Left lobe of liver (tissue), 2 donors: Measurements from ENCODE around the gene SNRK. TPM values are rescaled to one million over a fixed set of nuclear protein-coding genes. Genes with fewer than 3 reads are reported as not detected.
A peak's percentile ranks its signal among the peaks of the same experiment; 100 is the strongest.

Source experiments
- ATAC-seq: fragments of 200-7000 bp; cut with Tn5 transposase; one replicate; pipeline ENCODE4 v1.9.1; 2020; ENCODE audit warnings: mild to moderate bottlenecking, moderate library complexity
- DNase-seq: peaks from one replicate; pipeline ENCODE4 v3.0.0-alpha.2; 2020; ENCODE audit warnings: low spot score
- total RNA-seq: library from RNA; stranded (reverse); gene quantifications from one replicate; pipeline ENCODE4 v1.2.1, GENCODE V29; 2021
- donor health status: DM: no; HTN: no; CAD: no; lungs with moderate emphysema.
- donor health status: DM: no; HTN: yes; CAD: no.

SNRK gene
- total RNA-seq, 1 donor from 2014 or later = 12.4 TPM

- ATAC-seq (peak; percentile 16), DNase-seq (no peak)
Observed at GRCh38 chr3:43369404-43370292, 83.3 kb downstream of the SNRK start.

DNA sequence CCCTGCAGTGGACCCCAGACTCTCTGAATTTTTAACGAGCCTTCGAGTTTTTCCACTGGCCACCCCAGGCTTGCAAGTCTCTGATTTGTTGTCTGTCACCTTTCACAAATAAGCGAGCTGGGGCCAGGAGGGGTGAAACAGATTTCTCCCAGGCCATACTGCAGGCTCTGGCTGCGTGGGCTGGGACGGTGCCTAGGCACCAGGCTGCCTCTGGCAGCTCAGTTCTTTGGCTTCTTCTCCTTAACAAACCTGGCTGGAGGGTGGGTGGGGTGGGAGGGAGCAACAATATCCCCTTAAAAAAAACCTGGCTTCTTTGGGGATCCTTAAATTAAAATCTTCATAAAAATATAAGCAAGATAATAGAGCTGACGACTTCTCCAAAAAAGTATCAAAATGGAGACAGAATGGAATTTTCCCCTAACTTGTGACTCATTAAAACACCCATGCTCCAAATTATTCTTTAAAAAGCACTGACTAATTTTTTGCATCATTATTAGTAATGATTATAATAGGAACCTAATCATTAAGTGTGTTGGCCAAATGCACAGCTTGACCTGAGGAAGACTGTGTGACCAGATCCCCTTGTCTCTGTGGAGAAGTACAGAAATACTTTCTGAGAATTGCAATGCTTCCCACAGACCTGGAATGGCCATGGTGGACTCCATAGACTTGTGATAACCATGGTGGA, 84.1 kb downstream of the SNRK start:
- no peak for DNase-seq
- ATAC-seq = no peak

- no peak for DNase-seq
- no peak for ATAC-seq
Observed at GRCh38 chr3:43371494-43371893, 85.2 kb downstream of the SNRK start.

DNA sequence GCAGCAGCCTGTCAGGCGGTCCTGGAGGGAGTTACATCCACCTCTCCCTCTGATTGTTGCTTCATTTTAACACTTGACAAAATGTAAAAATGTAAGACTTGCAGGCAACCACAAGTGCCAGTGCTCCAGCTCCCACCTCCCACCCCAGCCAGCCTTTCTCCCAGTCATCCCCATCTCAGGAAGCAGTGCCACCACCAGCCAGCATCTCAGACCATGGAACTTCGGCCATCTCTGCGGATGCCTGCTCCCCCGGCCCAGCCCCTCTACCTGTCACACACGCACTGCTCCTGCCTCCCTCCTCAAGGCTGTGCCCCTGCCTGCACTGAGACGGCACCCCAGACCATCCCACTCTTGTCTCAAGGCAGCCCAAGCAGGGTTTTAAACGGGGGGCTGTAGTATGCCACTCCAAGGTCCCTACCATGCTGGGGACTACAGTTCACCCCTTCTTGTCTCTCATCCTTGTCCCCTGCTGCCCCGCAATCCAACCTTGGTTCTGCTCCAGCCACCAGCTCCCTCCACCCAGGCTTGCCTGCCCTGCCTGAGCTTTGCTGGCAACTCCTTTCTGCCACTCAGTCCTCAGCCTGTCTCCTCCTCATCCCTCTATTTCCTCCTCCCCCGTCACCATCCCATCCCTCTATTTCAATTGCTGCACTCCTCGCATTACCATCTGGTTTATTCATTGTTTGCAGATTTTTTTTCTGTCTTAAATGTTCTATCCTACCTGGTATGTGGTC, 85.8 kb downstream of the SNRK start:
- ATAC-seq (no peak), DNase-seq (no peak)

DNA sequence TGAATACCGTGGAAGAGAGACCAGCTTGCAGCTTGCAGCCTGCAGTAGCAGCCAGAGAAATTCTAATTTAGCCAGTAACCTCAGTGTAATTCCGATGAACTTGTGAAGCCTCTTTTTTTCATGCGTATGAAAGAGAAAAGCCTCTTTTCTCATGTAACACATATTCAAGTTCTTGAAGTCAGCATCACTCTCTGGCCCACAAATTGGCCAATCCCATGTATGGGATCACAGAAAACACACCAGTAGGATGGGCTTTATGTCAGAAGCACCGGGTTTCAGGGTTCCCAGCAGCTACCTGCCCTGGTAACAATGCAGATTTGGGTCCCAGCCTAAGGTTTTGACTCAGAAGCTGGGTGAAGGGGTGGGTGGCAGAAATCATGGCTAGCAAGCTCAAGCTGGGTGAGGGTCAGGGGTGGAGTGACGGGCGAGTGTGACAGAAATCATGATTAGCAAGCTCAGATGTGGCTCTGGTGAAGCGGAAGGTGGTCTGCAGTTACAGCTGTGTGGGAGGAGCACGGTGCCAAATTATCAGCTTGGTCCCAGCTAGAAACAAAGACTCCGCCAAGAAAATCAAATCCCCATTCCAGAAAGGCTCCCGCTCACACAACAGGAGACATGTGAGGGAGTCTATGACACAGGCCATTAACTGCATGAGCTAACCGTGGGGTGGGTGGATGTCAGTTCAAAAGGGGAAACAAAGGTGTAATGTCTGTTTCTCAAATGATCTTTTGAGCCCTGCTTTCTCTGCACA, 86.6 kb downstream of the SNRK start:
- DNase-seq = no peak
- no peak for ATAC-seq

GRCh38 chr3:43373560-43373928, 87.2 kb downstream of the SNRK start:
- ATAC-seq = no peak
- DNase-seq = no peak

- ATAC-seq (peak; percentile 96), DNase-seq (peak; percentile 63)
Observed at GRCh38 chr3:43378066-43378935, 92.0 kb downstream of the SNRK start.

DNA sequence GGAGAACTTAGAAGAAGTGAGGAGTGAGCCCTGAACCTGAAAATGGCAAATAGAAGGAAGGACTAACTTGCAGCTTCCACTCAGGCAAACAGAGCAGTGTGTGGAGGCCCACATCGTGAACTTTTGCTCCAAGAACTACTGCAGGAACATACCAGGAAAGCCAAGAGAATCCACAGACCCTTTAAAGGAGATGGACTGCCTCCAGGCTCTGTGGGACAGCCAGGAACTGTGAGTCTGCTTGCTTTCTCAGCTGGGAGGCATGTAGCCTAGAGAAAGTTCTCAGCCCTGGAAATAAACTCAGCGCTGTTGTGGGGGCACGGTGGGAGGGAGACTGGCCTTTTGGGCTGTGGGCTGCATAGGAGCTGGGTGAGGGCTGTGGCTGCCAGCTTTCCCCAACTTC, 93.0 kb downstream of the SNRK start:
- DNase-seq = no peak

GRCh38 chr3:43388175-43388574, 101.8 kb downstream of the SNRK start:
- DNase-seq = no peak

More for the DNA sequence above, 93.0 kb downstream of the SNRK start:
- ATAC-seq = no peak

GRCh38 chr3:43388915-43389314, 102.6 kb downstream of the SNRK start:
- no peak for DNase-seq
- ATAC-seq = peak; percentile 18

More at GRCh38 chr3:43388175-43388574, 101.8 kb downstream of the SNRK start:
- ATAC-seq = no peak

GRCh38 chr3:43389388-43390254, 103.3 kb downstream of the SNRK start:
- no peak for DNase-seq
- peak; percentile 68 for ATAC-seq

DNA sequence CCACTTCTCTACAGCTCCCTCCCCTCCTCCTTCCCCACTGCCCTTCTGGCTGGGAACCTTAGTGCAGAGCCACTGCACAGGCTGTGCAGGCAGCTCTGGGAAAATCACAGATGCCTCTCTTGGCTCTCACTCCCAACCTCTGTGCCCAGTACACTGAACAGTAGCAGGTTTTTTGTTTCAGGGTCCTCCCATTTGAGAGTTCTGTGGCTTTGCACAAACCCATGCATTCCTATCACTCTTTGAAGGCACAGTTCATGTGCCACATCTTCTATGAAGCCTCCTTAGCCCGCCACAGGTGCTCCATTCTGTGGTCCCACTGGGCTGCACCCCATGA, 103.9 kb downstream of the SNRK start:
- DNase-seq = no peak
- ATAC-seq = peak; percentile 45

- ATAC-seq = no peak
- DNase-seq = no peak
Observed at GRCh38 chr3:43391621-43392020, 105.3 kb downstream of the SNRK start.

GRCh38 chr3:43394041-43394554, 107.8 kb downstream of the SNRK start:
- DNase-seq (peak; percentile 65), ATAC-seq (peak; percentile 62)

DNA sequence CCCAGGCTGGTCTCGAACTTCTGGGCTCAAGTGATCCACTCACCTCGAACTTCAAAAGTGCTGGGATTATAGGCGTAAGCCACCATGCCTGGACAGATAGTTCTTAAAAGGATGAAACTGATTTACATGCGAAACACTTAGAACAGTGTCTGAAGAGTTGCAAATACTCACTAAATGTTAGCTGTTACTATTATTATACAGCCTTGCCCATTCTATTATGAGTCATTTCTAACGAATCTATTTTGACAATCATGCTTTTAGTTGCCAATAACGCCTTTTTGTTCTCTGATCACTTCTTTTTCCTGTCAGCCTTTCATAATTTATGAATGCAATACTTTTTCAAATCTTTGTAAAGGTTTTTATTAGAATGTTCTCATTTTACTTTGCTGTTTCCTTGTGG, 112.7 kb downstream of the SNRK start:
- ATAC-seq = no peak

DNA sequence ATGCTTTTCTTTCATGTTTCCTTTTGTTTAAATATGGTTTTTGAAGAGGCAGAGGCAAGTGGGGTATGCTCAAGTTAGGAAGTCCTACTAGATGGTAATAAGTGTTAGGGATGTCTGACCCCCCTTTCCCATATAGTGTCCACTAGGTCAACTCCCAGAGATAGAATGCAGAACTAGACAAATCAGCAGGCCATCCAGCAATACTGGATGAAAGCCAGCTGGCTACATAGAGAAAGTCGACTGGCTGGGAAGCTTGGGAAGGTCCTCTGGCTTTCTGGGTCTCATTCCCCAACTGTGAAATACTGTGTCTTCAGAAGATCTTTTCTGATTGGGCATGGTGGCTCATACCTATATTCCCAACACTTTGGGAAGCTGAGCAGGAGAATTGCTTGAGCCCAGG, 113.8 kb downstream of the SNRK start:
- no peak for DNase-seq
- no peak for ATAC-seq

More for the DNA sequence above, 112.7 kb downstream of the SNRK start:
- no peak for DNase-seq
